Measurements from ENCODE around the gene OR5P2. TPM values are rescaled to one million over a fixed set of nuclear protein-coding genes. Genes with fewer than 3 reads are reported as not detected.
"Not testable (repeated sequence)": the region's sequence is repeated elsewhere in the genome, so short reads cannot be mapped to it uniquely, and the experiment has no call there.

The OR5P2 gene
- total RNA-seq: not detected in 2 replicates

GRCh38 chr11:7796842-7797241, at the start of gene OR5P2:
OR5P2 (minus strand) TSS chr11:7796942; CDS start chr11:7796942, 0 bp downstream.
- no peak for DNase-seq (ENCODE audit: low read depth in 2 of 2)

- no peak for DNase-seq (ENCODE audit: low read depth in 2 of 2)
Observed at GRCh38 chr11:7846003-7846402, 49.3 kb upstream of the OR5P2 start.

- no peak for DNase-seq (ENCODE audit: low read depth in 2 of 2)
Observed at GRCh38 chr11:7844986-7845385, 48.2 kb upstream of the OR5P2 start.

GRCh38 chr11:7844521-7844920, 47.8 kb upstream of the OR5P2 start:
- DNase-seq (ENCODE audit: low read depth in 2 of 2): no peak

DNA sequence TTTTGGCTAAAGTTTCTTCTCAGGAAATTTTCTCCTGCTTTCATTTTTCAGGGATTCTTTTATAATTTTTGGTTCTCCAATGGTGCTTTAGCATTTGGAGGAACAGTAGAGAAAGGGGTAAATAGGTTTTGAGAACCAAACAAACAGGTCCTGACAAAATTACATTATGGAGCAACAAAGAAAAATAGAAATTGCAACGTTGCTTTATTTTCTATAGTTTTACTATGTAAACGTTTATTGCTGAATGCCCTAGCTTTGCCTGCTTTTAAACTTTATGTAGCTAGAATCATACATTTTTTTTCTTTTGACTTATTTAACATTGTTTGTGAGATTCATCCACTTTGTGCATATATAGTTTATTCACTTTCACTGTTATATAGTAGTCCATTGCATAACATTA, 43.8 kb upstream of the OR5P2 start:
- no peak for DNase-seq (ENCODE audit: low read depth in 2 of 2)

DNA sequence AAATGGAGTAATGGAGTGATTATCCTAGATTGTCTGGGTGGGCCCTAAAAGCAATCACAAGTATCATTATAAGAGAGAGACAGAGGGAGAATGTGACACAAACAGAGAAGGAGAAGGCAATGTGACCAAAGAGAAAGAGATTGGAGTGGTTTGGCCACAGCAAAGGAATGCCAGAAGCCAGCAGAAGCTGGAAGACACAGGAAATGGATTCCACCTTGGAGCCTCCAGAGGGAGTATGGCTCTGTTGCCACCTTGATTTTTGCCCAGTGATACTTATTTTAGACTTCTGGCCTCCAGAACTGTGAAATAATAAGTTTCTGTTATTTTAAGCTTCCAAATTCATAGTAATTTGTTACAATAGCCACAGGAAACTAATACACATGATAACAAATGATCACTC, 36.8 kb upstream of the OR5P2 start:
- DNase-seq (ENCODE audit: low read depth in 2 of 2): no peak

- no peak for DNase-seq (ENCODE audit: low read depth in 2 of 2)
Observed at GRCh38 chr11:7830740-7831139, 34.0 kb upstream of the OR5P2 start, which contains the start of gene OR5P3. OR5P3 (minus strand) TSS chr11:7830840.

DNA sequence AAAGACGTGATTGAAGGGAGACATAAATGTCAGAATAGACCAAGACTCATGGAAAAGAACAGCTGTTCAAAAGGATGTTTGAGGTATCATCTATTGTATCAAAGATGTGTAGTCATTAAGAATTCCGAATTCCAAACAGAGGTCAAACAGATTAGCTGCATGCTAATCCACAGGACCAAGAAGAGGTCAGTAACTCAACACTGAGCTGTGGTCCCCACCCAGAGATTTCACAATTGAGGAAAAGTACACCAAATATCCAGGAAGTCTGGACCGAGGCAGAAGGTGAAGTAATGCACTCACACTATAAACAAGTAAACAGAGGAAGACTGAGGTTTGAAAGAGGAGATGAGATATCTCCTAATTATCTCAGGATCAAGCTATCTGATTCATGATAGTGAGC, 29.6 kb upstream of the OR5P2 start:
- no peak for DNase-seq (ENCODE audit: low read depth in 2 of 2)

DNA sequence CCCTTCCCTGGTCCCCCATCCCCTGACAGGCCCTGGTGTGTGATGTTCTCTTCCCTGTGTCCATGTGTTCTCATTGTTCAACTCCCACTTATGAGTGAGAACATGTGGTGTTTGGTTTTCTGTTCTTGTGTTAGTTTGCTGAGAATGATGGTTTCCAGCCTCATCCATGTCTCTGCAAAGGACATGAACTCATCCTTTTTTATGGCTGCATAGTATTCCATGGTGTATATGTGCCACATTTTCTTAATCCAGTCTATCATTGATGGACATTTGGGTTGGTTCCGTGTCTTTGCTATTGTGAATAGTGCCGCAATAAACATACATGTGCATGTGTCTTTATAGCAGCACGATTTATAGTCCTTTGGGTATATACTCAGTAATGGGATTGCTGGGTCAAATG, 23.7 kb upstream of the OR5P2 start:
- DNase-seq (ENCODE audit: low read depth in 2 of 2): not testable (repeated sequence)

DNA sequence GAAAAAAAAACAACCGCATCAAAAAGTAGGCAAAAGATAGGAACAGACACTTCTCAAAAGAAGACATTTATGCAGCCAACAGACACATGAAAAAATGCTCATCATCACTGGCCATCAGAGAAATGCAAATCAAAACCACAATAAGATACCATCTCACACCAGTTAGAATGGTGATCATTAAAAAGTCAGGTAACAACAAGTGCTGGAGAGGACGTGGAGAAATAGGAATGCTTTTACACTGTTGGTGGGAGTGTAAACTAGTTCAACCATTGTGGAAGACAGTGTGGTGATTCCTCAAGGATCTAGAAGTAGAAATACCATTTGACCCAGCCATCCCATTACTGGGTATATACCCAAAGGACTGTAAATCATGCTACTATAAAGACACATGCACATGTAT, 18.2 kb upstream of the OR5P2 start:
- not testable (repeated sequence) for DNase-seq (ENCODE audit: low read depth in 2 of 2)

- DNase-seq (ENCODE audit: low read depth in 2 of 2): not testable (repeated sequence)
Observed at GRCh38 chr11:7810301-7810700, 13.6 kb upstream of the OR5P2 start.

- DNase-seq (ENCODE audit: low read depth in 2 of 2): no peak
Observed at GRCh38 chr11:7793233-7793632, 3.5 kb downstream of the OR5P2 start.

- DNase-seq (ENCODE audit: low read depth in 2 of 2): no peak
Observed at GRCh38 chr11:7787239-7787638, 9.5 kb downstream of the OR5P2 start.

DNA sequence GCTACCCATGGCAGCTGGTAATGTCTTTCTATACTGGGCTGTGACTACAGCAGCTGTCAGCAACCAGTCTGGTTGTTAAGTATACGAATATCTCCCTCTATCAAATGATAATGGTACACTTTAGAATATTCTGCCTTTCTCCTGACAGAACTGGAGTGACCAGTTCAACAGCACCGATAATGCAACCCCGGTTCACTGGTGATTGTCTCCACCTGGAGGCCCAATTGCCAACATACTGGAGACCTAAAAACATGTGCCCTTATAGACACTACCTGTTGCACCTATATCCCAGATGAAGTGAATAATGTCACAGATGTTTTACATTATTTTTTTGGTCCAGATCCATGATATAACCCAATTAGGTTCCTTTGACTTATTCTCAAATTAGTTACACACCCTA, 21.1 kb downstream of the OR5P2 start:
- no peak for DNase-seq (ENCODE audit: low read depth in 2 of 2)

DNA sequence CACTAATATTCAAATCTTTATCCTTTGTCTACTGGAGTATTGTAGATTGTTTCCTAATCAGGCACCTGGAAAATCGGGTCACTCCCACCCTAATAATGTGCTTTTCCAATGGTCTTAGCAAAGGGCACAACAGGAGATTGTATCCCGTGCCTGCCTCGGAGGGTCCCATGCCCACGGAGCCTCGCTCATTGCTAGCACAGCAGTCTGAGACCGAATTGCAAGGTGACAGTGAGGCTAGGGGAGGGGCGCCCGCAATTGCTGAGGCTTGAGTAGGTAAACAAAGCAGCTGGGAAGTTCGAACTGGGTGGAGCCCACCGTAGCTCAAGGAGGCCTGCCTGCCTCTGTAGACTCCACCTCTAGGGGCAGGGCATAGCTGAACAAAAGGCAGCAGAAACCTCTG, 32.4 kb downstream of the OR5P2 start:
- not testable (repeated sequence) for DNase-seq (ENCODE audit: low read depth in 2 of 2)

DNA sequence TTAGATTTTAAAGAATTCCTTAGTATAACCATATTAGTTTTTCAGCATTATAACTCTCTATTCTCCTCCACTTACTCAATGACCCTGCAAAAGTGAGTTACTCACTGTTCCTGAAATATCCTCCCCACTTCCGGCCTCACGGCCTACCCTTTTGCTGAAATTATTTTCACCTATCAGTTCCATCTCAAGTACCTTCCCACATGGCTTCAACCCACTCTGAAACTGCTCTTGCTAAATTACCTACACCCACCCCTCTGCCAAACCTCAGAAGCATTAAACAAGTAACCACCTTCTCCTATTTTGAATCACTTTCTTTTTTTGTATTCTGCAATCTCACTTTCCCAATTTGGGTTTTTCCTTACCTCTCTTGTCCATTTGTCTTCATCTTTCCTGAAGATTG, 37.7 kb downstream of the OR5P2 start:
- no peak for DNase-seq (ENCODE audit: low read depth in 2 of 2)

DNA sequence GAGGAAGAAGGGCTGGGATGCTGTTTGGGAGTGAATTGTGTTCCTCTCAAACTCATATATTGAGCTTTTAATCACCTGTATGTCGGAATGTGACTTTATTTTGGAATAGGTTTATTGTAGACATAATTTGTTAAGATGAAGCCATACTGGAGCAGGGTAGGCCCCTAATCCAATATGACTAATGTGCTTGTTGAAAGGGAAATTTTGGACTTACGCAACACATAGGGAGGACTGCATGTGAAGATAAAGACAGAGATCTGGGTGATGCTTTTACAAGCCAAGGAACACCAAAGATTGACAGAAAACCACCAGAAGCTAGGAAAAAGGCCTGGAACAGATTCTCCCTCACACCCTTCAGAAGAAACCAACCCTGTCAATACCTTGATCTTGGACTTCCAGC, 47.3 kb downstream of the OR5P2 start:
- no peak for DNase-seq (ENCODE audit: low read depth in 2 of 2)

Other genes starting within 250 kb of the OR5P2 start
- gene CYB5R2, start 123.4 kb downstream of the OR5P2 start, total RNA-seq: under 0.01 and 0.22 TPM in 2 replicates
- not detected in 2 replicates for gene OVCH2, start 90.5 kb downstream of the OR5P2 start, total RNA-seq
- not detected in 2 replicates for gene OR5P3, start 33.9 kb upstream of the OR5P2 start, total RNA-seq
- gene OR10A6, start 134.3 kb upstream of the OR5P2 start, total RNA-seq: not detected in 2 replicates
- gene OR10A3, start 144.8 kb upstream of the OR5P2 start, total RNA-seq: not detected in 2 replicates
- gene NLRP10, start 168.5 kb upstream of the OR5P2 start, total RNA-seq: not detected in 2 replicates
- gene EIF3F, start 190.4 kb upstream of the OR5P2 start, total RNA-seq: 200 and 271 TPM in 2 replicates

Measured in lung microvascular endothelial cell (primary cell).